Measurements from ENCODE around the gene SNAPC4. TPM values are rescaled to one million over a fixed set of nuclear protein-coding genes. Genes with fewer than 3 reads are reported as not detected.

SNAPC4 gene
- total RNA-seq, 1 experiment from 2014 or later = 7.5 TPM

DNA sequence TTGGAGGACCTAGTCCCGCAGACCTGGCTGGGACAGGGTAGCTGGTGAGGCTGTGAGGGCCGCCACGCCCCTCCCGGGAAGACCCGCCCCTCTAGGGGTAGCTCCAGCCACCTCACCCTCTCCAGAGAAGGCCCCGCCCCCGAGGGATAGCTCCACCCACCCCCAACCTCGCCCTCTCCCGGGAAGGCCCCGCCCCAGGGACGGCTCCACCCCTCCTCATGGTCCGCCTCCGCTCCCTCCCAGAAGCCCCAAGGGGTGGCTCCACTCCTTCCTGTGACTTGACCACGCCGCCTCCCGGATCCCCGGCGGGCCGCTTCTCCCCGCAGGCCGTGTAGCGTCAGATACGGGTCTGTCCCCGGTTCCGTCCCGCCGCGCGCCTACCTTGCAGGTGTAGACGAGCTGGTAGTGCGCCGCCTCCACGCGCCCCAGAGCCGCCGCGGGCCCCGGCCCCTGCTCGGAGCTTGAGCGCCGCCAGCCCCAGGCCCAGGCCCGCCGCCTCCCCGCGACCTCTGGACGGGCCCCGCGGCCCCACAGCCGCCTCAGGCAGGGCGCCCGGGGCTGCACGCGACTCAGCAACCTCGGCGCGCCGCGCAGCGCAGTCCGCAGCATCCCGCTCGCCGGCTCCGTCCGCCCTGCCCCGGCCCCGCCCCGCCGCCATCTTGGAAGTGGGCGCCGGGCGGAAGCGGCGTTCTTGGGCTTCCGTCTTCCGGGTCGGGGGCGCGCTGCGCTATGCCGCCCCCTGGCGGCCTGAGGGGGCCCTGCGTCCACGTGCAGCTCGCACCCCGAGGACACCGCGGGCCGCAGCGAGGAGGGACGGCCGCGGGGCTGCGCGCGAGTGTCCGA, 36.6 kb downstream of the SNAPC4 start, which contains the start of gene DNLZ:
Gene DNLZ, minus strand, starts transcription at position 639 of the 843 bp plus-strand sequence. Its CDS starts 30 bp downstream, at position 609.
- H3K79me2 ChIP-seq (ENCODE audit: low read length) = no peaks in the 10 kb centered on the region
- TF ChIP-seq EZH2 (IDR thresholded peaks at IDR 0.05; ENCODE audit: low read length, unreplicated experiment) (no peak), EZH2phosphoT487 (IDR thresholded peaks at IDR 0.05; ENCODE audit: borderline replicate concordance, low read length) (no peak)
- TF ChIP-seq, protein P1, sequence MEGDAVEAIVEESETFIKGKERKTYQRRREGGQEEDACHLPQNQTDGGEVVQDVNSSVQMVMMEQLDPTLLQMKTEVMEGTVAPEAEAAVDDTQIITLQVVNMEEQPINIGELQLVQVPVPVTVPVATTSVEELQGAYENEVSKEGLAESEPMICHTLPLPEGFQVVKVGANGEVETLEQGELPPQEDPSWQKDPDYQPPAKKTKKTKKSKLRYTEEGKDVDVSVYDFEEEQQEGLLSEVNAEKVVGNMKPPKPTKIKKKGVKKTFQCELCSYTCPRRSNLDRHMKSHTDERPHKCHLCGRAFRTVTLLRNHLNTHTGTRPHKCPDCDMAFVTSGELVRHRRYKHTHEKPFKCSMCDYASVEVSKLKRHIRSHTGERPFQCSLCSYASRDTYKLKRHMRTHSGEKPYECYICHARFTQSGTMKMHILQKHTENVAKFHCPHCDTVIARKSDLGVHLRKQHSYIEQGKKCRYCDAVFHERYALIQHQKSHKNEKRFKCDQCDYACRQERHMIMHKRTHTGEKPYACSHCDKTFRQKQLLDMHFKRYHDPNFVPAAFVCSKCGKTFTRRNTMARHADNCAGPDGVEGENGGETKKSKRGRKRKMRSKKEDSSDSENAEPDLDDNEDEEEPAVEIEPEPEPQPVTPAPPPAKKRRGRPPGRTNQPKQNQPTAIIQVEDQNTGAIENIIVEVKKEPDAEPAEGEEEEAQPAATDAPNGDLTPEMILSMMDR (conservative IDR thresholded peaks at IDR 0.05; ENCODE audit: low read depth, low read length) = peak; percentile 74
- peaks cover 9% of the 10 kb centered on the region; the same call in 1 of the 2 replicates for H3K4me1 ChIP-seq (ENCODE audit: insufficient read depth, low read length)
- no peaks in the 10 kb centered on the region for H3F3A ChIP-seq (ENCODE audit: low read length, unreplicated experiment)
- no peaks in the 10 kb centered on the region for H3K36me3 ChIP-seq (ENCODE audit: low read depth, low read length)
- peak within 1 kb of the TSS; percentile 80 for H3K4me2 ChIP-seq (ENCODE audit: low read length)
- no peaks in the 10 kb centered on the region for H3K9me3 ChIP-seq (ENCODE audit: low read length)
- CTCF ChIA-PET = interaction anchor here (0.6 to 1.0 kb wide), 3 partner anchors 17 to 135 kb away, joined by 3 to 13 read pairs (median 3); no protein-coding TSS in a partner anchor
- H3K27ac ChIP-seq (ENCODE audit: low read length) = peak within 1 kb of the TSS; percentile 75
- BruUV-seq (replicated peaks) = no TSS peak
- H2AFZ ChIP-seq (ENCODE audit: low read length) = peak within 1 kb of the TSS; percentile 42; the same call in 1 of the 2 replicates
- no peaks in the 10 kb centered on the region for H3K27me3 ChIP-seq (ENCODE audit: low read length)
- H3K4me3 ChIP-seq (ENCODE audit: low read length) = peak within 1 kb of the TSS; percentile 71
- POLR2A ChIA-PET (ENCODE audit: unreplicated experiment) = interaction anchor here (0.5 to 0.9 kb wide), 10 partner anchors 8 to 402 kb away, joined by 3 to 7 read pairs (median 3); no protein-coding TSS in a partner anchor
- no peaks in the 10 kb centered on the region for H4K20me1 ChIP-seq (ENCODE audit: low read length)
- DNase-seq (peak; percentile 88), ATAC-seq (peak; percentile 90)
- no peaks in the 10 kb centered on the region for H3K9me2 ChIP-seq (replicated peaks; ENCODE audit: low read length)
- peak within 1 kb of the TSS; percentile 91 for H3K9ac ChIP-seq (ENCODE audit: low read length)
- intact Hi-C loops (cut with micrococcal nuclease) = loop anchor here (2.0 kb wide), 1 partner anchor 19 kb away; no protein-coding TSS in a partner anchor

DNA sequence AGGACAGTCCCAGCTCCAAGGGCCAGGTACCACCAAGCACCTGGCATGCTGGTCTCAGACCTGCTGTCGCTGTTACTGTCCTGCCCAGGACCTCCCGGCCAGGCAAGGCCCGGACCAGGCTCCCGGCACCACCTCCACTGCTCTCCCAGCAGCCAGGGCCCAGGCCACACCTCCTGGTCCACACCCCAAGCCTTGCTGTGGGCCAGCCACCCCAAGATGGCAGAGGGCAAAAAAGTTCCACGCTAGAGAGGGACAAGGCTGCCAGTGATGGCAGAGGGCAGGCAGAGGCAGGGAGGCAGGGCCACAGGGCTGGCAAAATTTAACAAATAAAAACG, 37.6 kb downstream of the SNAPC4 start:
- ATAC-seq = no peak
- TF ChIP-seq, protein P1 (conservative IDR thresholded peaks at IDR 0.05; ENCODE audit: low read depth, low read length) = no peak
- TF ChIP-seq EZH2phosphoT487 (IDR thresholded peaks at IDR 0.05; ENCODE audit: borderline replicate concordance, low read length) = no peak
- TF ChIP-seq EZH2 (IDR thresholded peaks at IDR 0.05; ENCODE audit: low read length, unreplicated experiment) = no peak
- BruUV-seq (replicated peaks) = no TSS peak

More for the DNA sequence above, 37.6 kb downstream of the SNAPC4 start:
- ChIA-PET CTCF (interaction anchor here (1.0 kb wide), 1 partner anchor 16 kb away, joined by 13 read pairs; no protein-coding TSS in a partner anchor), POLR2A (ENCODE audit: unreplicated experiment) (interaction anchor here (0.6 to 0.9 kb wide), 7 partner anchors 8 to 401 kb away, joined by 3 to 7 read pairs (median 5); no protein-coding TSS in a partner anchor)
- intact Hi-C loops (cut with micrococcal nuclease) = loop anchor here (2.0 kb wide), 1 partner anchor 18 kb away; no protein-coding TSS in a partner anchor
- Histone ChIP-seq H3K9ac (ENCODE audit: low read length) (no peak overlapping the region), H3K27me3 (ENCODE audit: low read length) (no peaks in the 10 kb centered on the region), H3K4me1 (ENCODE audit: insufficient read depth, low read length) (peaks cover 9% of the 10 kb centered on the region; the same call in 1 of the 2 replicates), H3K4me3 (ENCODE audit: low read length) (no peak overlapping the region; the same call in 1 of the 2 replicates), H3K9me3 (ENCODE audit: low read length) (no peaks in the 10 kb centered on the region), H2AFZ (ENCODE audit: low read length) (no peak overlapping the region), H3K36me3 (ENCODE audit: low read depth, low read length) (no peaks in the 10 kb centered on the region), H3K4me2 (ENCODE audit: low read length) (peak overlapping the region; percentile 80), H3K9me2 (replicated peaks; ENCODE audit: low read length) (no peaks in the 10 kb centered on the region), H3F3A (ENCODE audit: low read length, unreplicated experiment) (no peaks in the 10 kb centered on the region), H3K79me2 (ENCODE audit: low read length) (no peaks in the 10 kb centered on the region), H3K27ac (ENCODE audit: low read length) (no peak overlapping the region), H4K20me1 (ENCODE audit: low read length) (no peaks in the 10 kb centered on the region)
- no peak for DNase-seq
